ENCODE data around the gene SLC38A11. TPM values are rescaled to one million over a fixed set of nuclear protein-coding genes. Genes with fewer than 3 reads are reported as not detected.

Gene SLC38A11
- total RNA-seq, 1 experiment from 2014 or later = not detected

DNA sequence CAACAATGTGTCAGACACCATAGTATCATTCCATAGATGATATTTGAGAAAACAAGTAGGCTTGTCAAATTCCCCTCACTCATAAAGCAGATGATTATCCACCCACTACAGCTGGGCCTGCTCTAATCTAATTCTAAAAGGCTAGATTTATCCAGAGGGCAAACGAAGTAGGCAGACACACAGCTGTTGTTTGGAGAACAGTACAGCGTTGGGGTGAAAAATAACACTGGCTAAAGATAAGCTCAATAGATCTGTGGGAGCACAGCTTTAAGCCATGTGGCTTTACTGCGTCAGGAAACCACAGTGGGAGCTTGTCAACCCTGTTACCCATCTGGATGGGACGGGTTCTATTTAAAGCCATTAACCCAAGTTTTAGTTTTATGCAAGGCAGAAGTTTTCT, 64.8 kb downstream of the SLC38A11 start:
- BruUV-seq (replicated peaks) = no TSS peak

DNA sequence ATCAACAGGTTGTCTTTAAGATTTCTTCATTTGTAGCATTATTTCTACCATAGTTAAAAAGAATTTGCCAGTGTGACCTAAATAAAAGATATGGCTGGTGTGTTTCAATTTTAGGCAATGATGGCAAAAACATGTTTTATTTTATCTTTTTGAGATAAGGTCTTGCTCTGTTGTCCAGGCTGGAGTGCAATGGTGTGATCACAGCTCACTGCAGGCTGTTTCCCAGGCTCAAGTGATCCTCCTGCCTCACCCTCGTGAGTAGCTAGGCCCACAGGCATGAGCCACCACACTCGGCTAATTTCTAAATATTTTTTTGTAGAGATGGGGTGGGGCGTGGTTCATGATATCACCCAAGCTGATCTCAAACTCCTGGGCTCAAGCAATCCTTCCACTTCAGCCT, 66.7 kb downstream of the SLC38A11 start:
- no peak overlapping the region for H3K4me3 ChIP-seq
- no peaks in the 10 kb centered on the region for H3K27me3 ChIP-seq (ENCODE audit: insufficient read depth, low read depth)
- intact Hi-C loops (cut with micrococcal nuclease; ENCODE audit: unreplicated experiment) = no loop called here
- BruUV-seq (replicated peaks) = no TSS peak
- no peak overlapping the region for H3K27ac ChIP-seq
- DNase-seq = no peak
- POLR2A ChIA-PET (ENCODE audit: unreplicated experiment) = no interaction called here
- H3K79me2 ChIP-seq (ENCODE audit: low read depth) = no peaks in the 10 kb centered on the region
- H3K9me2 ChIP-seq (ENCODE audit: insufficient read depth) = no peaks in the 10 kb centered on the region
- no peaks in the 10 kb centered on the region for H4K20me1 ChIP-seq (ENCODE audit: insufficient read depth)
- H2AFZ ChIP-seq = no peak overlapping the region
- no peak overlapping the region for H3K4me2 ChIP-seq
- no peaks in the 10 kb centered on the region for H3F3A ChIP-seq (ENCODE audit: insufficient read depth, low read depth)
- TF ChIP-seq, protein P1, sequence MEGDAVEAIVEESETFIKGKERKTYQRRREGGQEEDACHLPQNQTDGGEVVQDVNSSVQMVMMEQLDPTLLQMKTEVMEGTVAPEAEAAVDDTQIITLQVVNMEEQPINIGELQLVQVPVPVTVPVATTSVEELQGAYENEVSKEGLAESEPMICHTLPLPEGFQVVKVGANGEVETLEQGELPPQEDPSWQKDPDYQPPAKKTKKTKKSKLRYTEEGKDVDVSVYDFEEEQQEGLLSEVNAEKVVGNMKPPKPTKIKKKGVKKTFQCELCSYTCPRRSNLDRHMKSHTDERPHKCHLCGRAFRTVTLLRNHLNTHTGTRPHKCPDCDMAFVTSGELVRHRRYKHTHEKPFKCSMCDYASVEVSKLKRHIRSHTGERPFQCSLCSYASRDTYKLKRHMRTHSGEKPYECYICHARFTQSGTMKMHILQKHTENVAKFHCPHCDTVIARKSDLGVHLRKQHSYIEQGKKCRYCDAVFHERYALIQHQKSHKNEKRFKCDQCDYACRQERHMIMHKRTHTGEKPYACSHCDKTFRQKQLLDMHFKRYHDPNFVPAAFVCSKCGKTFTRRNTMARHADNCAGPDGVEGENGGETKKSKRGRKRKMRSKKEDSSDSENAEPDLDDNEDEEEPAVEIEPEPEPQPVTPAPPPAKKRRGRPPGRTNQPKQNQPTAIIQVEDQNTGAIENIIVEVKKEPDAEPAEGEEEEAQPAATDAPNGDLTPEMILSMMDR (conservative IDR thresholded peaks at IDR 0.05) = no peak
- no peak for TF ChIP-seq EZH2 (IDR thresholded peaks at IDR 0.05; ENCODE audit: low read depth)
- H3K9me3 ChIP-seq (ENCODE audit: insufficient read depth, low read depth) = no peaks in the 10 kb centered on the region
- H3K4me1 ChIP-seq (replicated peaks; ENCODE audit: insufficient read depth) = no peaks in the 10 kb centered on the region
- CTCF ChIA-PET = no interaction called here
- no peaks in the 10 kb centered on the region for H3K36me3 ChIP-seq (ENCODE audit: low read depth)

More for the DNA sequence above, 64.8 kb downstream of the SLC38A11 start:
- no peak for TF ChIP-seq EZH2 (IDR thresholded peaks at IDR 0.05; ENCODE audit: low read depth)
- TF ChIP-seq, protein P1 (conservative IDR thresholded peaks at IDR 0.05) = no peak
- H3K4me3 ChIP-seq = no peak overlapping the region
- ChIA-PET CTCF (no interaction called here), POLR2A (ENCODE audit: unreplicated experiment) (no interaction called here)
- H3K79me2 ChIP-seq (ENCODE audit: low read depth) = no peaks in the 10 kb centered on the region
- no peaks in the 10 kb centered on the region for H3K4me1 ChIP-seq (replicated peaks; ENCODE audit: insufficient read depth)
- H3F3A ChIP-seq (ENCODE audit: insufficient read depth, low read depth) = no peaks in the 10 kb centered on the region
- H3K4me2 ChIP-seq = no peak overlapping the region
- no peak for DNase-seq
- no peaks in the 10 kb centered on the region for H3K36me3 ChIP-seq (ENCODE audit: low read depth)
- no peaks in the 10 kb centered on the region for H4K20me1 ChIP-seq (ENCODE audit: insufficient read depth)
- H3K27ac ChIP-seq = no peak overlapping the region
- H2AFZ ChIP-seq = no peak overlapping the region
- H3K9me2 ChIP-seq (ENCODE audit: insufficient read depth) = no peaks in the 10 kb centered on the region
- intact Hi-C loops (cut with micrococcal nuclease; ENCODE audit: unreplicated experiment) = no loop called here
- no peaks in the 10 kb centered on the region for H3K27me3 ChIP-seq (ENCODE audit: insufficient read depth, low read depth)
- no peaks in the 10 kb centered on the region for H3K9me3 ChIP-seq (ENCODE audit: insufficient read depth, low read depth)

DNA sequence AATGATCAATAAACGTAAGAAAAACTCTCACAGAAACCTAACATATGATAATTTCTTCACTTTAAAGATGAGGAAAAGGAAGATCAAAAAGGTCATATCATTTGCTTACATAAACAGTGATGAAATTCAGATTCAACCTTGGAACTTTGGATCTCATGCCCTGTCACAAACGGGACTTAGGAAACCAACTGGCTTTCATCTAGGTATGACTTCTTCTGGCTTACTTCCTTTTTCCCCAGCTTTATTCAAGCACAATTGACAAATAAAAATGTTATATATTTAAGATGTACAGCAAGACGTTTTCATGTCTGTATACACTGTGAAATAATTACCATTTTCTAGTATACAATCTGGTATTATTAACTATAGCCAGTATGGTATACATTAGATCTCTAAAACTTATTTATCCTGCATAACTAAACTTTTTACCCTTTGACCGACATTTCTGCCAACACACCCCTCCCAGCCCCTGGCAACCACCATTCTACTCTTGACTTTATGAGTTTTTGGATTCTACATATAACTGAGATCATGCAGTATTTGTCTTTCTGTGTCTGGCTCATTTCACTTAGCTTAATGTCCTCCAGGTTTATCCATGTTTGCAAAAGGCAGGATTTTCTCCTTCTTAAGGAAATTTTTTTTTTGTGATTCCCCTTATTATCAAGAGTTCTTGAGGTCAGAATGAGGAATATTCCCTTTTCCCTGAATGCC, 67.7 kb downstream of the SLC38A11 start:
- Histone ChIP-seq H3K9me3 (ENCODE audit: insufficient read depth, low read depth) (no peaks in the 10 kb centered on the region), H3K4me3 (no peak overlapping the region), H3K4me1 (replicated peaks; ENCODE audit: insufficient read depth) (no peaks in the 10 kb centered on the region), H3K27me3 (ENCODE audit: insufficient read depth, low read depth) (no peaks in the 10 kb centered on the region), H3K36me3 (ENCODE audit: low read depth) (no peaks in the 10 kb centered on the region), H3F3A (ENCODE audit: insufficient read depth, low read depth) (no peaks in the 10 kb centered on the region), H3K27ac (no peak overlapping the region), H4K20me1 (ENCODE audit: insufficient read depth) (no peaks in the 10 kb centered on the region), H3K9me2 (ENCODE audit: insufficient read depth) (no peaks in the 10 kb centered on the region), H2AFZ (no peak overlapping the region), H3K79me2 (ENCODE audit: low read depth) (no peaks in the 10 kb centered on the region), H3K4me2 (no peak overlapping the region)
- DNase-seq = no peak
- ChIA-PET CTCF (interaction anchor here (0.6 kb wide), 1 partner anchor 46 kb away, joined by 8 read pairs; the partner anchor contains the start of gene COBLL1), POLR2A (ENCODE audit: unreplicated experiment) (interaction anchor here (0.6 kb wide), 1 partner anchor 46 kb away, joined by 5 read pairs; no protein-coding TSS in a partner anchor)
- BruUV-seq (replicated peaks) = no TSS peak
- no peak for TF ChIP-seq EZH2 (IDR thresholded peaks at IDR 0.05; ENCODE audit: low read depth)
- intact Hi-C loops (cut with micrococcal nuclease; ENCODE audit: unreplicated experiment) = no loop called here

DNA sequence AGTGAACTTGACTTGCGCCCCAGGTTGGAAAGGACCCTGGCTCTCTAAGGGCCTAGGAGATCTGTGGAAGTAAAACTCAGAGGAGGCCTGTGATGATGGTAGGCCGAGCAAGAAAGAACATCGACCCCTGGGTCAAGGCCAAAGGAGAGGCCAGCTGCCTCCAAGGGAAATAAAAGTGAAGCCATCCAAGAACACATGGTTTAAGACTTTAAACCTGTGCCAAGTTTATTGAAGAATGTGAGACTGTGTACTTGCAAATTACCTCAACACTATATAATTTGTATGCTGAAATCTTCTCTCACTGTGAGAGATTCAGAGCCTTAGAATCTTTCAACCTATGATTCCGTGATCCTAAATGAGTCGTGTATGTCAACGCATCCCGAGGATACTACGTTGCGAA, 73.0 kb downstream of the SLC38A11 start:
- Histone ChIP-seq H3K27me3 (ENCODE audit: insufficient read depth, low read depth) (no peaks in the 10 kb centered on the region), H3K4me2 (no peak overlapping the region), H3K79me2 (ENCODE audit: low read depth) (no peaks in the 10 kb centered on the region), H3K9me3 (ENCODE audit: insufficient read depth, low read depth) (no peaks in the 10 kb centered on the region), H2AFZ (no peak overlapping the region), H3K27ac (no peak overlapping the region), H3K4me1 (replicated peaks; ENCODE audit: insufficient read depth) (no peaks in the 10 kb centered on the region), H3K4me3 (no peak overlapping the region), H3F3A (ENCODE audit: insufficient read depth, low read depth) (no peaks in the 10 kb centered on the region), H3K9me2 (ENCODE audit: insufficient read depth) (no peaks in the 10 kb centered on the region), H4K20me1 (ENCODE audit: insufficient read depth) (no peaks in the 10 kb centered on the region), H3K36me3 (ENCODE audit: low read depth) (no peaks in the 10 kb centered on the region)
- CTCF ChIA-PET = no interaction called here
- no peak for TF ChIP-seq EZH2 (IDR thresholded peaks at IDR 0.05; ENCODE audit: low read depth)
- TF ChIP-seq, protein P1 (conservative IDR thresholded peaks at IDR 0.05) = no peak
- no peak for DNase-seq
- intact Hi-C loops (cut with micrococcal nuclease; ENCODE audit: unreplicated experiment) = no loop called here
- POLR2A ChIA-PET (ENCODE audit: unreplicated experiment) = no interaction called here
- no TSS peak for BruUV-seq (replicated peaks)

Measured in PC-9 (cell line).